HG03159 (cell line): Measurements from ENCODE around the gene FBLIM1.

Source experiments
- ATAC-seq: cut with Tn5 transposase; IDR thresholded peaks from one replicate; pipeline ENCODE4 v1.9.1; 2021; ENCODE audit warnings: mild to moderate bottlenecking, moderate library complexity; ENCODE audit not compliant: unreplicated experiment

FBLIM1 gene

DNA sequence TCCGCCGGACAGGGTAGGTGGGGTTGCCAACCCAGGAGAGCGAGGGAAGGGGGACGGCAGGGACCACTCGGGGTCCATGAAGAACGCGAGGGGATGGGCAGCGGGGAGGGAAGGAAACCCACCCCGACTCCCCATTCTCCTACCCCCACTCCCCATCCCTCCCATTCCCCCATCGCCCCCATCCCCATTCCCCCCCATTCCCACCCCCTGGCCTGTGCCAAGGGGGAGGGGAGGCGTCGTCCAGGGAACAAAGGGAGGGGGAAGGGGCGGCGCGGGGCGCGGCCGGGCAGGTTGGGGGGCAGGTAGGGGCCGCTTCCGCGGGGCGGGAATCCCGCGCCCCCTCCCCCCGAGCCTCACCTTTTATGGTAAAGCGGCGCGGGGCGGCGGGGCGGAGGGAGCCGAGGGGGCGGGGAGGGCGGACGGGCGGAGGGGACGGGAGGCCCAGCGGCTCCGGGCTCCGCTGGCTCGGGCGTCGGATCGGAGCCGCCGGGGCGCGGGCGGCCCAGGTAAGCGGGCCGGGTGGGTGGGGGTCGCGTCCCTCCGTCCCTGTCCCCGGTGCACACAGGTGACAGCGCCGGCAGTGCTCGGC lies at the start of gene FBLIM1:
TSS of gene FBLIM1 (plus strand) at position 453 of the 589 bp plus-strand sequence. CDS start 6,189 bp downstream, outside the sequence.
- no peak for ATAC-seq

- ATAC-seq: no peak
Measured at GRCh38 chr1:15709226-15709625, 49.4 kb upstream of the FBLIM1 start.

DNA sequence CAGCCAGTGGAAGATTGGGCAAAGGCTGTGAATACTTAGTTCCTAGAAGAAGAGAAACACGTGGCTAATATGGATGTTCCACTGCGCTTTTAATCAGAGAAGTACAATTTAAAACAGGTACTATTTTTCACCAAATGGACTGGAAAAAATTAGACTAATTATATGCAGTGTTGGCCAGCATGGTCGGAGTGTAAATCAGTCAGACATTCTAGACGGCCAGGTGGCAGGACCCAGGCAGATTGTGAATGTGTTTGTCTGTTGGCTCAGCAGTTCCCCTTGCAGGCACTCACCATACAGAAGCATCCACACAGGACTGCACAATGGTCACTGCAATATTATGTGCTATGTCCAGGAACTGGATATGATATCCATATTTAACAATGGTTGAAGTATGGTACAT lies 46.4 kb upstream of the FBLIM1 start:
- no peak for ATAC-seq

DNA sequence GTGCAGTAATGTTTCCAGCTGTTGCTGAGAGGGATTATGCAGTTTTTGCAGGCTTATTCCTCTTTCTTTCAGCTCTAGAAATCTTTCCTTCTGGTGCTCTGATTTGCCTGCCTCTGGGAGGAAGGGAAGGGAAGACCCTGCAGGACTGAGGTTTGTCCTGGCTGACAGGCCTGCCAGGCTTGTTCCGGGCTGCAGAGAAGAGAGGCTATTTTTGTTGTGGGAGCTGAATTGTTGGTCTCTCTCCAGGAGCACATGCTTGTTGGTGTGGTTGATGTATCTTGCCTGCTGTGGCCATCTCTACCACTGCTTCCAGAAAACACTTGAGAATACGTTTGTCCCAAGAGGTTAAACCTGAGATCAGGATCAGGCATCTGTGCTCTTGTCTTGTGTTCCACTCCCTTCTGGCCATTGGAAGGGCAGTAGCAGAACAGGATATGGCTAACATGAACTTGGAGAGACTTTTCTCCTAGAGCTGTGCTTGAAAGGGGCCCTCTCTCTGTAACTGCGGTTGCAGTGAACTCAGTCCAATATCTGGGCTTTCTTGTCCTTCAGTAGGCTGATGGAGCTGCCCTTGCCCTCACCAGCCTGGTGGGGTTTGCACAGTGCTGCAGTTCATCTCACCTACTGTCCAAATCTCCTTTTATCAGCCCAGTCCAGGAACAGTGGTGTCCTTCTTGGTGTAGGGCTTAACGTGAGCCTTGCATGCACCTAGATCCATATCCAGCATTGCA lies 44.0 kb upstream of the FBLIM1 start:
- no peak for ATAC-seq

DNA sequence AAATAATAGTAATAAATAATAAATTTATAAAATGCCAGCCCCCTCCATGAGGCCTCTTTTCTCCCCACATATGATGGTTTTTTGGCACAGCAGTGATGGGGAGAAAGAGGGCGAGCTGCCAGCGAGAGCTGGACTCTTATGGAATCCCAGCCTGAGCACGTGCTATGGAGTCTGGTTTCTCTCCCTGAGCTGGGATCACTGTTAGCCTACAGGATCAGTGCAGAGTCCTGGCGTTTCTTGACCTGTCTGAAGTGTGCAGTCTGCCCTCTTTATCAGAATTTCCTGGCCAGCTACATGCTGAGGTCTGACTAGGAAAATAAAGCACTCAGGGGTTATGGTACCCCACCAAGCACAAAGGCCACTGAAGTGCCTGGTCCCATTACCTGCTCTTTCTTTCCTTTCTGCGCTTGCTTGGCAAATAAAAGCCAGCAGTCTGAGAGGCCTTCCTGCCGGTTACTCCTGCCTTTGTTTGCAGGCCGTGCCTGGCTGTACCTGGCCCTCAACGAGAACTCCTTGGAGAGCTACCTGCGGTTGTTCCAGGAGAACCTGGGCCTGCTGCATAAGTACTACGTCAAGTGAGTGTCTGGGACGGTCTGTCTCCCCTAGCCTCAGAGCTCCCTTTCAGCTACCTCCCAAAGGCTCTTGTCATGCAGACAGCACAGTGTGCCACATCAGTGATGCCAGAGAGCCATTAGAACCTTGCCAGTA lies 41.0 kb upstream of the FBLIM1 start:
- no peak for ATAC-seq

GRCh38 chr1:15718199-15718601 lies 40.4 kb upstream of the FBLIM1 start:
- no peak for ATAC-seq

- no peak for ATAC-seq
Measured at GRCh38 chr1:15719381-15720120, 39.0 kb upstream of the FBLIM1 start.

GRCh38 chr1:15720861-15721260 lies 37.7 kb upstream of the FBLIM1 start:
- ATAC-seq: no peak

- no peak for ATAC-seq
Measured at GRCh38 chr1:15722411-15722810, 36.2 kb upstream of the FBLIM1 start.

DNA sequence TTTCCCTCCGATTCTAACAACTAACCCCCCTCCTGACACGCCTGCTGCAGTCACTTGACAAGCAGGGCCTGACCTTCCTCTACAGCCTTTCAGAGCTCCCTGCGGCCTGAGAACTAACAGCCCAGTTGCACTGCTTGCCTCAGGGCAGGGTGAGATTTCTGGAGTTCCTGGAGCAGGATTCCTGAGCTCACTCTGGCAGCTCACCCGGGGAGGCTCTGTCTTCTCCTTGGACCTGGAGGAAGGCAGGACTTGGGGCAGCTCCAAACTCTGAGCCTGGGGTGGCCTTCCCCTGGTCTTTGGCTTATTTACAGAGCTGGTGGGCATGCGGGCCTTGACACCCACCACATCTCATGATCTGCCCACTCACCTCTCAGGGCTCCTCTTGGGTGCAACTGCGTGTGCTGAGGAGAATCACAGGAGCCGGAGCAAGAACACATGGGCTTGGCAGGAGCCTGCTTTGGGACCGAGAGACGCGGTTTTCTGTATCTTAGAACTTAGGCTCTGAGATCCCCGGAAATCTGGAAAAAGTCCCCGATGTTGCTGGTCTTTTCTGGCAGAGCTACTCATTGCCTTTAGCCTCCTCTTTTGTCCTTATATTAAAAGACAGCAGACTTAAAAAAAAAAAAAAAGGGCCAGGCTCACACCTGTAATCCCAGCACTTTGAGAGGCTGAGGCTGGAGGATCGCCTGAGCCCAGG lies 35.6 kb upstream of the FBLIM1 start:
- ATAC-seq: no peak

DNA sequence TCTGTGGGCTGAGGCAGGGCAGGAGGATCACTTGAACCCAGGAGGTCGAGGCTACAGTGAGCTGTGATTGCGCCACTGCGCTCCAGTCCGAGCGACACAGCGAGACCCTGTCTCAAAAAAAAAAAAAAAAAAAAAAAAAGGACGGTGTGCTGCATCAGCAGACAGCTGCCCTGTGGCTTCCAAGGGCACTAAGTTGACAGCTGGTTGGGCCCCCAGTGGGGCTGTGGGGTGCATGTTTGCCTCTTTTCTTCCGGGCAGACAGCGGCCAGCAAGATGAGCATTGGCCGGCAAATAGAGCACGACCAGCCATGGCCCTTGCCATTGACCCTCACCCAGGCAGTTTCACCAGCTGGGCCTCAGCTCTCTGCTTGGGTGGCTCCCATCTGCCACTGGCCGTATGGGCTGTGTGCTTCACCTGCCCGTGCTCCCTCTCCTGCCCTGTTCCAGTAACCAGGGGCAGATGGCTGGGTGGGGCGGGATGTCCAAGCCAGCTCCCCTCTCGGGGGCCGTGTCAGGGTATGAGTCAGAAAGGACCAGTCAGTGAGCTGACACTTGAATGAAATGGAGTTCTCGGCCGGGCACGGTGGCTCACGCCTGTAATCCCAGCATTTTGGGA lies 34.9 kb upstream of the FBLIM1 start:
- no peak for ATAC-seq

- ATAC-seq: no peak
Measured at GRCh38 chr1:15724949-15725880, 33.4 kb upstream of the FBLIM1 start.

DNA sequence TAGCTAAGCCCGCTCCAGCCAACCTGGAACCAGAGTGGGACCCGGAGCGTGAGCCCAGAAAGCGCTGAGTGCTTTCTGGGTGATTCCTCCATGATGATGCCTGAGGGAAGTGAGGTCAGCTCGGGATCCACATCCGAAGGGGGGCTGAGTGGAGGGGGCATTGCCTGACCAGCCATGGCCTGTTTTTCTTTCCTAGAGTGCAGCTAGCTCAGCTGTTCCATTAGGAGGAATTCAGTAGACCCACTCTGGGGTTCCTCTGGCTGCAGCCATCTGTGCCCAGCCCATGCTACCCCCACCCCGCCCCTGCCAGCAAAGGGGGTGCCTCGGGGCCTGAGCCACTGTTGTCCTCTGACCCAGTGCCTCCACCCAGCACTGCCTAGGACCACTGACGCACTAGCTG lies 32.1 kb upstream of the FBLIM1 start:
- ATAC-seq: no peak

- ATAC-seq: no peak
Measured at GRCh38 chr1:15727021-15727420, 31.6 kb upstream of the FBLIM1 start.

- ATAC-seq: no peak
Measured at GRCh38 chr1:15727424-15727823, 31.2 kb upstream of the FBLIM1 start.

DNA sequence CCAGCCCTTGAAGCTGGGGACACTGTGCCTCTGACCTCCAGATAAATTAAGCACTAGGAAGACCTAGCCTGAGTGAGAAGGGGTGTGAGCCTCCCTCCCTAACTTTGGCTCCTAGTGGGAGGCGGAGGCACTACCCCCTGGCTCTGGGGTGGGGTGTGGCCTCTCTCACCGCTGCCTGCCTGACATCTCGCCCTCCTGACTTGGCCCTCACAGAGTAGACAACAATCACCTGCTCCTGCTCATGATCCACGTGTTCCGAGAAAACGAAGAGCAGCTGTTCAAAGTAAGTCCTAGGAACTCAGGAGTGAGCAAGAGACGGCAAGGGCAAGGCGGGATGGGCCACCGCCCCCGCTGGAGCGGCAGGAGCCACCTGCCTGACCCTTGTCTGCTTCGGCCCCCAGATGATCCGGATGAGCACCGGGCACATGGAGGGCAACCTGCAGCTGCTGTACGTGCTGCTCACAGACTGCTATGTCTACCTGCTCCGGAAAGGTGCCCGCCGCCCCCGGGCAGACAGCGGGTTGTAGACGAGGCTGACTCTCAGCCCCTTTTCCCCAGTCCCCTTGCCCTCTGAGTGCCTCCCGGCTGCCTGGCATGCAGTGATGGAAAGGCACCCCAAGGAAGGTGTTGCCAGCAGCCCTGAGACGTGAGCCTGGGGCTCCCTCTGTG lies 30.6 kb upstream of the FBLIM1 start:
- ATAC-seq: no peak

GRCh38 chr1:15728937-15729657 lies 29.5 kb upstream of the FBLIM1 start:
- ATAC-seq: no peak

DNA sequence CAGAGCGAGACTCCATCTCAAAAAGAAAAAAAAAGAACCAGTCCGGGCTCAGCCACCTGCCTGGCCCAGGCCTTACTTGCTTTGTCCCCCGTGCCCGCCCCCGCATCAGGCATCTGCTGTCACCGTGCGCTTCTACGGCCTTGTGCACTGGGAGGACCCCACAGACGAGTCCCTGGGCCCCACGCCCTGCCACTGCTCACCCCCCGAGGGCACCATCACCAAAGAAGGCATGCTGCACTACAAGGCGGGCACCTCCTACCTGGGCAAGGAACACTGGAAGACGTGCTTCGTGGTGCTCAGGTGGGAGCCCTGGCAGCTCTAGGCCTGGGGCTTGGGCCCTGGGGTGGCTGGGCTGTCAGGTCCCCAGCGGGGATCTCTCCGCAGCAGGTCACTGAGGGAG lies 28.2 kb upstream of the FBLIM1 start:
- ATAC-seq: no peak
